HepG2 (cell line): ENCODE data around the gene FNIP2. TPM values are rescaled to one million over a fixed set of nuclear protein-coding genes. Genes with fewer than 3 reads are reported as not detected.
A peak's percentile ranks its signal among the peaks of the same experiment; 100 is the strongest.

ENCODE experiments used
- ATAC-seq: fragments of 200-7000 bp; cut with Tn5 transposase; 3 replicates; pipeline ENCODE4 v1.9.1; 2020; ENCODE audit warnings: mild to moderate bottlenecking, moderate library complexity
- BruUV-seq: library from RNA; stranded (reverse); fragments of 400-500 nt; replicated peaks from 2 replicates; lab custom pipeline; 2021; lab: Mats Ljungman, UMichigan
- CTCF ChIA-PET: fragments of 300-600 bp; formaldehyde crosslinking; extraction: SDS; loops from one replicate; lab custom pipeline; 2021; ENCODE audit warnings: low total read pairs, inconsistent platforms, low intra/inter-chr PET ratio; lab: Yijun Ruan, JAX
- POLR2A ChIA-PET: fragments of 350-600 bp; sonication (Branson Sonifier 250); formaldehyde crosslinking; loops from one replicate; lab custom pipeline; 2020; ENCODE audit warnings: antibody characterized with exemption, inconsistent platforms; lab: Yijun Ruan, JAX
- DNase-seq: peaks from one replicate; pipeline ENCODE4 v3.0.0-alpha.2; 2015; ENCODE audit warnings: low spot score
- FAIRE-seq: peaks from 3 replicates; lab custom pipeline; 2011; peaks lifted over from hg19 to GRCh38; lab: Jason Lieb, UNC
- H2AFZ ChIP-seq: one replicate; pipeline ENCODE4 v1.6.1; 2011; ENCODE audit warnings: low read length, inconsistent platforms
- H3K27ac ChIP-seq: fragments of 300-600 bp; 3 replicates; pipeline ENCODE4 v1.8.0; 2011; ENCODE audit warnings: mixed run types, mild to moderate bottlenecking, mixed read lengths, low read length, inconsistent platforms; ENCODE audit not compliant: insufficient read depth; ENCODE audit errors: extremely low read length
- H3K27me3 ChIP-seq, 2 experiments: fragments of 200-600 bp in 1 of 2; 2 replicates in 1 of 2; 3 replicates in 1 of 2; pipeline versions ENCODE4 v1.6.0 to v1.8.0; 2011; ENCODE audit warnings: low read length in 2 of 2, mild to moderate bottlenecking in 2 of 2, moderate library complexity in 2 of 2, inconsistent platforms in 1 of 2; ENCODE audit not compliant: insufficient read depth in 2 of 2, control insufficient read depth in 1 of 2
- H3K36me3 ChIP-seq, 2 experiments: fragments of 200-600 bp in 1 of 2; replicated peaks in 1 of 2; 2 replicates in 1 of 2; 3 replicates in 1 of 2; pipeline versions ENCODE4 v1.5.1 to v1.8.0; 2011; ENCODE audit warnings: low read length in 2 of 2, inconsistent platforms in 1 of 2; ENCODE audit not compliant: insufficient read depth in 2 of 2, control insufficient read depth in 1 of 2
- H3K4me1 ChIP-seq: 2 replicates; pipeline ENCODE4 v1.5.1; 2012; ENCODE audit warnings: low read length, inconsistent platforms; ENCODE audit not compliant: insufficient read depth
- H3K4me2 ChIP-seq: 2 replicates; pipeline ENCODE4 v1.6.0; 2011; ENCODE audit warnings: low read depth, low read length, inconsistent platforms
- H3K4me3 ChIP-seq, 3 experiments: fragments of 200-600 bp in 1 of 3; sonication (generic), shearing (Covaris generic) in 1 of 3; replicated peaks in 1 of 3; 2 replicates each; pipeline ENCODE4 v1.5.1; 2011 to 2016; ENCODE audit warnings: low read length in 3 of 3, inconsistent platforms in 2 of 3, low read depth in 2 of 3, mild to moderate bottlenecking in 2 of 3, control low read depth in 1 of 3, mixed read lengths in 1 of 3; ENCODE audit not compliant: insufficient read depth in 1 of 3
- H3K79me2 ChIP-seq: one replicate; pipeline ENCODE4 v1.6.1; 2011; ENCODE audit warnings: low read length, inconsistent platforms; ENCODE audit not compliant: insufficient read depth
- H3K9ac ChIP-seq: 2 replicates; pipeline ENCODE4 v1.6.0; 2011; ENCODE audit warnings: mild to moderate bottlenecking, low read depth, low read length, inconsistent platforms; ENCODE audit not compliant: insufficient read depth
- H3K9me3 ChIP-seq: 2 replicates; pipeline ENCODE4 v1.5.1; 2012; ENCODE audit warnings: mild to moderate bottlenecking, low read length
- H4K20me1 ChIP-seq: 2 replicates; pipeline ENCODE4 v1.6.0; 2011; ENCODE audit warnings: inconsistent platforms, mild to moderate bottlenecking, low read length, moderate library complexity; ENCODE audit not compliant: insufficient read depth
- SOX6 ChIP-seq, 2 experiments: fragments of 450-650 bp in 1 of 2; sonication (generic) in 1 of 2; formaldehyde crosslinking in 1 of 2; IDR thresholded peaks; 2 replicates each; pipeline versions ENCODE4 v1.4.0 to v1.6.1; 2017 to 2020; ENCODE audit warnings: antibody characterized with exemption in 1 of 2, mild to moderate bottlenecking in 1 of 2, missing genetic modification reagents in 1 of 2
- ZBTB33 ChIP-seq: sonication (generic); formaldehyde crosslinking; IDR thresholded peaks from 2 replicates; pipeline ENCODE4 v1.4.0; 2020; ENCODE audit warnings: missing genetic modification reagents
- ZBTB38 ChIP-seq: sonication (generic); formaldehyde crosslinking; IDR thresholded peaks from 2 replicates; pipeline ENCODE4 v1.5.1; 2020; ENCODE audit warnings: mild to moderate bottlenecking, missing genetic modification reagents
- ZNF629 ChIP-seq: sonication (generic); formaldehyde crosslinking; conservative IDR thresholded peaks from 2 replicates; pipeline ENCODE4 v1.5.0; 2020; ENCODE audit warnings: missing genetic modification reagents
- ZNF773 ChIP-seq: sonication (generic); formaldehyde crosslinking; IDR thresholded peaks from 2 replicates; pipeline ENCODE4 v1.4.0; 2020; ENCODE audit warnings: missing genetic modification reagents, borderline replicate concordance
- WGBS: methylation state at CpG from one replicate; pipeline ENCODE4 v1.1.6; 2017; ENCODE audit warnings: low lambda C conversion rate; 5-methylcytosine and 5-hydroxymethylcytosine counted together
- in situ Hi-C: cut with HindIII; loops from 2 replicates; pipeline ENCODE4 v1.10.0; 2017; ENCODE audit warnings: low pct_unique_long_range_greater_than_20kb; ENCODE audit not compliant: extremely low pct_ligation_motif_present
- intact Hi-C: fragments of 100-400 bp; cut with micrococcal nuclease; formaldehyde crosslinking; loops from one replicate; pipeline ENCODE4 v1.10.0; 2022; ENCODE audit not compliant: unreplicated experiment
- polyA plus RNA-seq, 8 experiments: library from polyadenylated mRNA; depleted of rRNA in 3 of 8; stranded (reverse) in 7 of 8; unstranded in 1 of 8; fragments of >200 nt; fragmentation: Illumina TruSeq in 4 of 8; extraction: Trizol in 4 of 8; gene quantifications; 2 replicates each; pipeline versions ENCODE4 v1.2.1 to v1.2.3, GENCODE V29; 2011 to 2016; ENCODE audit warnings: low read depth in 4 of 8, missing spikeins in 1 of 8, mixed read lengths in 1 of 8; ENCODE audit not compliant: insufficient read depth in 1 of 8
- total RNA-seq, 5 experiments: library from RNA; depleted of rRNA; stranded (reverse); fragments of >200 nt; fragmentation: Illumina TruSeq; extraction: Trizol; gene quantifications; 2 replicates each; pipeline ENCODE4 v1.2.3, GENCODE V29; 2016; ENCODE audit warnings: low read depth in 1 of 5
- TF ChIP-seq, protein P1 (sequence below): IDR thresholded peaks from 2 replicates; pipeline ENCODE4 v1.6.1; 2012; ENCODE audit warnings: low read depth, low read length, improper control_type of control experiment

Gene FNIP2
- total and polyA plus RNA-seq, 2 of the 13 experiments (the other 11 are each of a cell fraction or from before 2014, with no cell fraction given), result 15.5 to 21.0 TPM

- TF ChIP-seq ZBTB38 (CRISPR knock-in tag) (no peak), ZNF629 (CRISPR knock-in tag) (0 out of 2 replicates have a peak, but pooled peaks have one; percentile 13), ZNF773 (CRISPR knock-in tag) (no peak)
These were observed 522 bp downstream of the FNIP2 start (continued) for GRCh38 chr4:158769175-158769921.

DNA sequence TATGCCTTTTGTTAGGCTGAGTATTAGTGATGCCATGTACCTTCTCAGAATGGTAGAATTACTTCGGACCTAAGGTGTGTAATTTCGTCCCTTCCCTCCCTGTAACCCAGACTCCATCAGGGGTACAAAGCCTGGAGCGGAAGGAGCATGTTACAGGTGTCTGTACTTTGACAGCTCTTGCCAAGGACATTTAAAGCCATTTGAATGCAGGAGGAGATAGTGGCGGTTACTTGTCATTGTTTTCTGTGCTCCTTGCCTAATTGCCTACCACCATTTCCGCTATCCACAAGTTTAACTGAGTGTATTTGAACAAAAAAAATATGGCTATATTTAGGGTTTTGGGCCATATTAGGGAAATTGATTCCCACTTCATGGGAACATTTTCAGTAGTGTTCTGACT lies 1.8 kb downstream of the FNIP2 start:
- no TSS peak for BruUV-seq
- POLR2A ChIA-PET, result no interaction called here
- in situ Hi-C loops, result no loop called here
- no peak overlapping the region for H2AFZ ChIP-seq
- peak overlapping the region; percentile 85 for H3K4me2 ChIP-seq
- H3K27ac ChIP-seq, result no peak overlapping the region
- intact Hi-C loops, result no loop called here
- no peaks in the 10 kb centered on the region for H3K9me3 ChIP-seq
- H3K27me3 ChIP-seq, result no peaks in the 10 kb centered on the region; a peak in 1 of 5 replicates
- CTCF ChIA-PET, result no interaction called here
- no peaks in the 10 kb centered on the region for H3K36me3 ChIP-seq
- H3K4me3 ChIP-seq, result peak overlapping the region; percentile 91 to 99 (median 92); a peak in 5 of 6 replicates
- no peak for ATAC-seq
- H3K79me2 ChIP-seq, result peaks cover 64% of the 10 kb centered on the region
- TF ChIP-seq ZBTB33, result peak; percentile 74
- TF ChIP-seq, protein P1, sequence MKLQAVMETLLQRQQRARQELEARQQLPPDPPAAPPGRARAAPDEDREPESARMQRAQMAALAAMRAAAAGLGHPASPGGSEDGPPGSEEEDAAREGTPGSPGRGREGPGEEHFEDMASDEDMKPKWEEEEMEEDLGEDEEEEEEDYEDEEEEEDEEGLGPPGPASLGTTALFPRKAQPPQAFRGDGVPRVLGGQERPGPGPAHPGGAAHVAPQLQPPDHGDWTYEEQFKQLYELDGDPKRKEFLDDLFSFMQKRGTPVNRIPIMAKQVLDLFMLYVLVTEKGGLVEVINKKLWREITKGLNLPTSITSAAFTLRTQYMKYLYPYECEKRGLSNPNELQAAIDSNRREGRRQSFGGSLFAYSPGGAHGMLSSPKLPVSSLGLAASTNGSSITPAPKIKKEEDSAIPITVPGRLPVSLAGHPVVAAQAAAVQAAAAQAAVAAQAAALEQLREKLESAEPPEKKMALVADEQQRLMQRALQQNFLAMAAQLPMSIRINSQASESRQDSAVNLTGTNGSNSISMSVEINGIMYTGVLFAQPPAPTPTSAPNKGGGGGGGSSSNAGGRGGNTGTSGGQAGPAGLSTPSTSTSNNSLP, result no peak
- TF ChIP-seq ZBTB38 (CRISPR knock-in tag), result 0 out of 2 replicates have a peak, but pooled peaks have one; percentile 58
- no peak for TF ChIP-seq SOX6 (IDR thresholded peaks at IDR 0.05)
- 0 out of 2 replicates have a peak, but pooled peaks have one; percentile 7 for TF ChIP-seq SOX6 (CRISPR knock-in tag; IDR thresholded peaks at IDR 0.05)
- TF ChIP-seq, all 625 proteins: peak for 3
- peaks cover 4% of the 10 kb centered on the region for H4K20me1 ChIP-seq
- FAIRE-seq (no peak), DNase-seq (no peak)
- peak overlapping the region; percentile 82; the same call in 1 of the 2 replicates for H3K9ac ChIP-seq
- 96% methylated on average over 5 of the region's 5 CpGs for WGBS
- peaks cover 67% of the 10 kb centered on the region for H3K4me1 ChIP-seq
